Measurements from ENCODE around the gene PPM1M.

The PPM1M gene

DNA sequence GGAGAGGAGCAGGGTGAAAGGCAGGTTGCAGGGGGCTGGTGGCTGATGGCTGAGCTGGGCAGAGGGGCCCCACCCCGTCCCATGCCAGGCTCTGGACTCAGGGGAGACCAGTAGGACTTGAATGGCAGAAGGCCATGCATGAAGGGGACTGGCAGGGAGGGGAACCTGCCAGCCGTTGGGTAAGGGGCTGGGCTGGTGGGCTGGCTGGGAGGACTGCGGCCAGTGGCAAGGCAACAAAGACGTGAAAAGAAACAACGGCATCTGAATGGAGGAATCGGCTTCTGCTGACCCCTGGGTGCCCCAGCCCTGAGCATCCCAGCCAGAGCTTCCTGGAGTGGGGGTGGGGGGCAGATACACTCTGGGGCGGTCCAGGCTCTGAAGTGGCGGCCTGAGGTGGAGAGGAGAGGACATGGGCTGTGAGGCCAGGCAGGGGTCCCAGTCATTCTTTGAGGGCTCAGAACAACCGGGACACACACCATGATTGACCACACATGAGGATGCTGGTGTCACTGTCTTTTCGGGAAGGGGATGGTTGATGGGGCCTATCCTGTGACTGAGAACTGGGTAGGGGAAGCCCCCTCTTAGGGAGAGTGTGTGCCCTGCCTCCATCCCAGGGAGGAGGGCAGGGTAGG lies 53.8 kb downstream of the PPM1M start:
- TF ChIP-seq, protein P1, sequence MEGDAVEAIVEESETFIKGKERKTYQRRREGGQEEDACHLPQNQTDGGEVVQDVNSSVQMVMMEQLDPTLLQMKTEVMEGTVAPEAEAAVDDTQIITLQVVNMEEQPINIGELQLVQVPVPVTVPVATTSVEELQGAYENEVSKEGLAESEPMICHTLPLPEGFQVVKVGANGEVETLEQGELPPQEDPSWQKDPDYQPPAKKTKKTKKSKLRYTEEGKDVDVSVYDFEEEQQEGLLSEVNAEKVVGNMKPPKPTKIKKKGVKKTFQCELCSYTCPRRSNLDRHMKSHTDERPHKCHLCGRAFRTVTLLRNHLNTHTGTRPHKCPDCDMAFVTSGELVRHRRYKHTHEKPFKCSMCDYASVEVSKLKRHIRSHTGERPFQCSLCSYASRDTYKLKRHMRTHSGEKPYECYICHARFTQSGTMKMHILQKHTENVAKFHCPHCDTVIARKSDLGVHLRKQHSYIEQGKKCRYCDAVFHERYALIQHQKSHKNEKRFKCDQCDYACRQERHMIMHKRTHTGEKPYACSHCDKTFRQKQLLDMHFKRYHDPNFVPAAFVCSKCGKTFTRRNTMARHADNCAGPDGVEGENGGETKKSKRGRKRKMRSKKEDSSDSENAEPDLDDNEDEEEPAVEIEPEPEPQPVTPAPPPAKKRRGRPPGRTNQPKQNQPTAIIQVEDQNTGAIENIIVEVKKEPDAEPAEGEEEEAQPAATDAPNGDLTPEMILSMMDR (IDR thresholded peaks at IDR 0.05; ENCODE audit: extremely low read depth, insufficient read depth, missing control alignments) = no peak
- in situ Hi-C loops (cut with MboI; ENCODE audit: low pct_unique_long_range_greater_than_20kb, low sequenced_read_pairs, unreplicated experiment) = no loop called here
- no peak for DNase-seq (ENCODE audit: low spot score)
